Mononuclear cell (primary cell): ENCODE measurements around the gene KCNMA1. TPM values are rescaled to one million over a fixed set of nuclear protein-coding genes. Genes with fewer than 3 reads are reported as not detected.
"Not testable (repeated sequence)": the region's sequence is repeated elsewhere in the genome, so short reads cannot be mapped to it uniquely, and the experiment has no call there.

Source experiments
- H3K27me3 ChIP-seq: 2 replicates; pipeline ENCODE4 v1.6.0; 2011; ENCODE audit warnings: low read length, control low read depth; ENCODE audit not compliant: insufficient read depth
- H3K4me1 ChIP-seq: 2 replicates; pipeline ENCODE4 v1.5.1; 2011; ENCODE audit warnings: mild to moderate bottlenecking, low read length, control low read depth; ENCODE audit not compliant: insufficient read depth
- H3K4me3 ChIP-seq: 2 replicates; pipeline ENCODE4 v1.5.1; 2011; ENCODE audit warnings: mild to moderate bottlenecking, low read length, moderate library complexity
- H3K9me3 ChIP-seq: 2 replicates; pipeline ENCODE4 v1.5.1; 2011; ENCODE audit warnings: low read depth, mild to moderate bottlenecking, control low read depth, low read length
- total RNA-seq: library from RNA; depleted of rRNA; stranded (reverse); fragments of >200 nt; gene quantifications from one replicate; pipeline ENCODE4 v1.2.3, GENCODE V29; 2012

The KCNMA1 gene
- total RNA-seq, 1 donor, result 0.42 TPM

GRCh38 chr10:77593771-77594470 is 43.7 kb downstream of the KCNMA1 start:
- Histone ChIP-seq H3K4me3 (no peak overlapping the region), H3K4me1 (peaks cover 9% of the 10 kb centered on the region), H3K27me3 (no peaks in the 10 kb centered on the region), H3K9me3 (no peaks in the 10 kb centered on the region)

- Histone ChIP-seq H3K4me1 (peaks cover 9% of the 10 kb centered on the region), H3K9me3 (no peaks in the 10 kb centered on the region), H3K4me3 (no peak overlapping the region), H3K27me3 (no peaks in the 10 kb centered on the region)
Observed at GRCh38 chr10:77592946-77593636, 44.5 kb downstream of the KCNMA1 start.

GRCh38 chr10:77592510-77592909 is 45.1 kb downstream of the KCNMA1 start:
- Histone ChIP-seq H3K27me3 (no peaks in the 10 kb centered on the region), H3K9me3 (no peaks in the 10 kb centered on the region), H3K4me3 (no peak overlapping the region), H3K4me1 (peaks cover 9% of the 10 kb centered on the region)

GRCh38 chr10:77591238-77591880 is 46.2 kb downstream of the KCNMA1 start:
- H3K27me3 ChIP-seq, result no peaks in the 10 kb centered on the region
- H3K4me1 ChIP-seq, result peaks cover 9% of the 10 kb centered on the region
- H3K4me3 ChIP-seq, result no peak overlapping the region
- no peaks in the 10 kb centered on the region for H3K9me3 ChIP-seq

GRCh38 chr10:77590344-77591237 is 47.0 kb downstream of the KCNMA1 start:
- Histone ChIP-seq H3K9me3 (no peaks in the 10 kb centered on the region), H3K27me3 (no peaks in the 10 kb centered on the region), H3K4me1 (peaks cover 9% of the 10 kb centered on the region), H3K4me3 (no peak overlapping the region)

GRCh38 chr10:77589703-77590102 is 47.9 kb downstream of the KCNMA1 start:
- H3K4me1 ChIP-seq, H3K9me3 ChIP-seq, H3K4me3 ChIP-seq, H3K27me3 ChIP-seq: not testable (repeated sequence)

GRCh38 chr10:77588886-77589285 is 48.7 kb downstream of the KCNMA1 start:
- no peaks in the 10 kb centered on the region for H3K9me3 ChIP-seq
- H3K27me3 ChIP-seq, result no peaks in the 10 kb centered on the region
- H3K4me3 ChIP-seq, result no peak overlapping the region
- peaks cover 4% of the 10 kb centered on the region for H3K4me1 ChIP-seq

- Histone ChIP-seq H3K4me3 (no peak overlapping the region), H3K27me3 (no peaks in the 10 kb centered on the region), H3K9me3 (no peaks in the 10 kb centered on the region), H3K4me1 (no peaks in the 10 kb centered on the region)
Observed at GRCh38 chr10:77587416-77587790, 50.2 kb downstream of the KCNMA1 start.

- Histone ChIP-seq H3K9me3 (no peaks in the 10 kb centered on the region), H3K27me3 (no peaks in the 10 kb centered on the region), H3K4me1 (no peaks in the 10 kb centered on the region), H3K4me3 (no peak overlapping the region)
Observed at GRCh38 chr10:77586719-77587415, 50.7 kb downstream of the KCNMA1 start.

GRCh38 chr10:77584938-77585337 is 52.7 kb downstream of the KCNMA1 start:
- no peaks in the 10 kb centered on the region for H3K27me3 ChIP-seq
- H3K4me1 ChIP-seq, result no peaks in the 10 kb centered on the region
- no peak overlapping the region for H3K4me3 ChIP-seq
- H3K9me3 ChIP-seq, result no peaks in the 10 kb centered on the region

- no peaks in the 10 kb centered on the region for H3K4me1 ChIP-seq
- no peaks in the 10 kb centered on the region for H3K27me3 ChIP-seq
- H3K9me3 ChIP-seq, result no peaks in the 10 kb centered on the region
- no peak overlapping the region for H3K4me3 ChIP-seq
Observed at GRCh38 chr10:77583527-77583926, 54.1 kb downstream of the KCNMA1 start.

- H3K4me3 ChIP-seq, result no peak overlapping the region
- no peaks in the 10 kb centered on the region for H3K27me3 ChIP-seq
- H3K4me1 ChIP-seq, result no peaks in the 10 kb centered on the region
- H3K9me3 ChIP-seq, result no peaks in the 10 kb centered on the region
Observed at GRCh38 chr10:77582710-77583115, 54.9 kb downstream of the KCNMA1 start.

GRCh38 chr10:77581738-77582137 is 55.9 kb downstream of the KCNMA1 start:
- Histone ChIP-seq H3K9me3 (no peaks in the 10 kb centered on the region), H3K4me1 (no peaks in the 10 kb centered on the region), H3K27me3 (no peaks in the 10 kb centered on the region), H3K4me3 (no peak overlapping the region)

- no peak overlapping the region for H3K4me3 ChIP-seq
- no peaks in the 10 kb centered on the region for H3K9me3 ChIP-seq
- no peaks in the 10 kb centered on the region for H3K27me3 ChIP-seq
- H3K4me1 ChIP-seq, result no peaks in the 10 kb centered on the region
Observed at GRCh38 chr10:77580482-77580881, 57.1 kb downstream of the KCNMA1 start.
